MM.1S (cell line): ENCODE data around the gene MXI1.

Experiments
- EZH2phosphoT487 ChIP-seq: fragments of 300-600 bp; sonication (generic); IDR thresholded peaks from 2 replicates; pipeline ENCODE4 v1.6.1; 2018; ENCODE audit warnings: antibody characterized with exemption, low read length
- TF ChIP-seq, protein P1 (sequence below): fragments of 300-600 bp; sonication (generic); IDR thresholded peaks from 2 replicates; pipeline ENCODE4 v1.5.1; 2016; ENCODE audit warnings: antibody characterized with exemption, low read length, mixed read lengths

DNA sequence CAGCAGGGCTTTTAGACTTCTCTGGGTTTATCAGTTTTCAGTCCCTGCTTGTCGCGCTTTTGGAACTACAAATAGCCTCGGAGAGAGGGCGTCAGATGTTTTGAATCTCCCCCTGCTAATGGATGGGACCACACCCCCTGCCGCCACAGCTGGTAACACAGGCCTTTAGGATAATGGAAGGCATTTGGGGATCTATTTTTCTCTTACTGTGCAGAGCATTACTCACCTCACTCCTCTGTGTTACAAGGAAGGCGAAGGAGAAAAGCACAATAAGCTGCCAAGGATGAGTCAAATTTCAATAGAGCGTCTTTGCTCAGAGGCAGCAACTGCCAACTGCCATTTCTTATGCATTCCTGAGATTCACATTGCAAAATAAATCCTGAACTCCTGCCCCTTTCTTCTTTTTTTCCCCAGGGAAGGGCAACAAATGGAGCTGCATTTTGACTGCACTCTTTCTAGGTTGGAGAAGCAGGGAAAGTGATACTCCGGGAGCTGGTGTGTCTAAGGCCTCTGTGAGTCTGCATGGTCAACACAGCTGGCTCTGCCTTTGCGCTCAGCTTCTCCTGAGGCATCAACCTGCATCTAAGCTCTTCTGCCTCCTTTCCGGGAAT is 128.8 kb downstream of the MXI1 start:
- TF ChIP-seq, protein P1, sequence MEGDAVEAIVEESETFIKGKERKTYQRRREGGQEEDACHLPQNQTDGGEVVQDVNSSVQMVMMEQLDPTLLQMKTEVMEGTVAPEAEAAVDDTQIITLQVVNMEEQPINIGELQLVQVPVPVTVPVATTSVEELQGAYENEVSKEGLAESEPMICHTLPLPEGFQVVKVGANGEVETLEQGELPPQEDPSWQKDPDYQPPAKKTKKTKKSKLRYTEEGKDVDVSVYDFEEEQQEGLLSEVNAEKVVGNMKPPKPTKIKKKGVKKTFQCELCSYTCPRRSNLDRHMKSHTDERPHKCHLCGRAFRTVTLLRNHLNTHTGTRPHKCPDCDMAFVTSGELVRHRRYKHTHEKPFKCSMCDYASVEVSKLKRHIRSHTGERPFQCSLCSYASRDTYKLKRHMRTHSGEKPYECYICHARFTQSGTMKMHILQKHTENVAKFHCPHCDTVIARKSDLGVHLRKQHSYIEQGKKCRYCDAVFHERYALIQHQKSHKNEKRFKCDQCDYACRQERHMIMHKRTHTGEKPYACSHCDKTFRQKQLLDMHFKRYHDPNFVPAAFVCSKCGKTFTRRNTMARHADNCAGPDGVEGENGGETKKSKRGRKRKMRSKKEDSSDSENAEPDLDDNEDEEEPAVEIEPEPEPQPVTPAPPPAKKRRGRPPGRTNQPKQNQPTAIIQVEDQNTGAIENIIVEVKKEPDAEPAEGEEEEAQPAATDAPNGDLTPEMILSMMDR = no peak
- no peak for TF ChIP-seq EZH2phosphoT487
